Activated CD8-positive, alpha-beta memory T cell treated with anti-CD3 and anti-CD28 coated beads, Interleukin-2, amount 50 U/mL, for 48 hours (primary cell): ENCODE results near the gene MRPL51.

Source experiments
- DNase-seq: peaks from one replicate; pipeline ENCODE4 v3.0.0-alpha.2; 2020

Gene MRPL51

DNA sequence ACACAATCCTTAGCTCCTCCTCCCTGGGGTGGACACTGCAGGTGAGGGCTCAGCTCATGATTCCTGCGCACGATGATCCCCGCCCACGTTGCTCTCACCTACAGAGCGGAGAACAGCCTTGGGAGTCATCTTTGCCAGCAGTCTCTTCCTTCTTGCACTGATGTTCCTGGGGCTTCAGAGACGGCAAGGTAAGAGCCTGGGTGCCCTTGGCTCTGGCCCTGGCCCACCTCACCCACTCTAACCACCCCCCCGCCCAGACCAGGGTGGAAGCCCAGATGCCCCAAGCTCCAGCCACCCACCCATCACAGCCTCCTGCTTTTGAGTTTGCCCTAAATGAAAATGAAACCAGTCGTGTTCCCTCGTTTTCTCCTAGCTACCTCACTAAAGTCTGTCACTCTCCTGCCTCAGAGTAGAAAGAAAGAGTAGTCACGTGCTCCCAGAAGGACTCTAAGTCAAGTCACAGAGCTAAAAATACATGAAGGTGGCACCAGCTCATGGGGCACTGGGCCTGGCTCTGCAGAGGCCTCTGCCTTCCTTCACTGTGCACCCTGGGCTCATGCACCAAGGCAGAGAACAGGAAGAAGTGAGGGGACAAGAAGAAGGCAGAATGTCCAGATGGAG, 32.2 kb downstream of the MRPL51 start:
- DNase-seq, result peak; percentile 69

DNA sequence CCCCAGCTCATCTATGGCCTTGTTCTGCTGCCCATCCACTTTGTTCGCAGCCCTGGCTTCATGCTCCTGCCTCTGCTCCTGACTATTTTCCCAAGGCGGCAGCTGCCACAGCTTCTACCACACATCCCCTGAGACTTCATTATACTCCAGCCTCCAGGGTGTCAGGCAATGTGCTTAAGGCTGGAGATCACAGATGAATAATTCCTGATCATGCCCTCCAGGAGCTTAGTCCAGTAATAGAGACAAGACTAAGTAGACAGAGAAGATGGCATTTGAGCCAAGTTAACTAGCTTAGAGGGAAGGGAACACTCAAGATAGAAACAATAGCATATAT, 34.1 kb downstream of the MRPL51 start:
- DNase-seq, result no peak

DNA sequence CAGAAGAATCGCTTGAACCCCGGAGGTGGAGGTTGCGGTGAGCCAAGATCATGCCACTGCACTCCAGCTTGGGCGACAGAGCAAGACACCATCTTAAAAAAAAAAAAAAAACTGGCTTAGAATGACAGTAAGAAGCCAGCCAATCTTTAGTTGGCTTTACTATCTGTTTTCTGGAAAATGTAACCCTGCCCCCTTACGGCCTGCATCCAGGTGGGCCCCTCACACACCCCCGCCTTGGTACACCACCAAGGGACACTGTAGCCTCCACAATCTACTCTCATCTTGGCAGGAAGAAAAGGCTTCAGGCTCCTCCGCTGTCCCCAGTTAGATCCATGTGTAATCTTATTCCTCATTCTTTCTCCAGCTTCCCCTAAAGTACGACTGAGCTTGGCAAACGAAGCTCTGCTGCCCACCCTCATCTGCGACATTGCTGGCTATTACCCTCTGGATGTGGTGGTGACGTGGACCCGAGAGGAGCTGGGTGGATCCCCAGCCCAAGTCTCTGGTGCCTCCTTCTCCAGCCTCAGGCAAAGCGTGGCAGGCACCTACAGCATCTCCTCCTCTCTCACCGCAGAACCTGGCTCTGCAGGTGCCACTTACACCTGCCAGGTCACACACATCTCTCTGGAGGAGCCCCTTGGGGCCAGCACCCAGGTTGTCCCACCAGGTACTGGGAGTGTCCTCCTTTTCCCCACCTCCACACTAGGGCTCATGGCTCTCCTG, 34.6 kb downstream of the MRPL51 start:
- no peak for DNase-seq

DNA sequence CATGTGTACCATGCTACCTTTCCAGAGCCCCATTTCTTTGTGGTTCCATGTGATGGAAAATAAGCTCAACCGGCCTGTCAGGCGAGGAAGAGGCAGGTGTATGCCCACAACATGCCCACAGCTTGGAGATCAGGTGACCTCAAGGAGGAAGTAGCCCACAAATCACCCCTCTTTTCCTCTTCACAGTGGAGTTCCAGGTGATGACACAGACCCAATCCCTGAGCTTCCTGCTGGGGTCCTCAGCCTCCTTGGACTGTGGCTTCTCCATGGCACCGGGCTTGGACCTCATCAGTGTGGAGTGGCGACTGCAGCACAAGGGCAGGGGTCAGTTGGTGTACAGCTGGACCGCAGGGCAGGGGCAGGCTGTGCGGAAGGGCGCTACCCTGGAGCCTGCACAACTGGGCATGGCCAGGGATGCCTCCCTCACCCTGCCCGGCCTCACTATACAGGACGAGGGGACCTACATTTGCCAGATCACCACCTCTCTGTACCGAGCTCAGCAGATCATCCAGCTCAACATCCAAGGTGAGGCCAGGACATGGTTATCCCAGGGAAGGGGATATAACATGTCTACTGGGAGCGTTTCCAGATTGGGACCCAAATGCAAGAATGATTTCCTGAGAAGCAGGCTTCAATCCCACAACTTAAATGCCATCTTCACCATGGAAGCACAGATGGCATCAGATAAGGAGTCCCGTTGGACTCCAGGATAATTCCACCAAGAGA, 35.7 kb downstream of the MRPL51 start:
- no peak for DNase-seq

DNA sequence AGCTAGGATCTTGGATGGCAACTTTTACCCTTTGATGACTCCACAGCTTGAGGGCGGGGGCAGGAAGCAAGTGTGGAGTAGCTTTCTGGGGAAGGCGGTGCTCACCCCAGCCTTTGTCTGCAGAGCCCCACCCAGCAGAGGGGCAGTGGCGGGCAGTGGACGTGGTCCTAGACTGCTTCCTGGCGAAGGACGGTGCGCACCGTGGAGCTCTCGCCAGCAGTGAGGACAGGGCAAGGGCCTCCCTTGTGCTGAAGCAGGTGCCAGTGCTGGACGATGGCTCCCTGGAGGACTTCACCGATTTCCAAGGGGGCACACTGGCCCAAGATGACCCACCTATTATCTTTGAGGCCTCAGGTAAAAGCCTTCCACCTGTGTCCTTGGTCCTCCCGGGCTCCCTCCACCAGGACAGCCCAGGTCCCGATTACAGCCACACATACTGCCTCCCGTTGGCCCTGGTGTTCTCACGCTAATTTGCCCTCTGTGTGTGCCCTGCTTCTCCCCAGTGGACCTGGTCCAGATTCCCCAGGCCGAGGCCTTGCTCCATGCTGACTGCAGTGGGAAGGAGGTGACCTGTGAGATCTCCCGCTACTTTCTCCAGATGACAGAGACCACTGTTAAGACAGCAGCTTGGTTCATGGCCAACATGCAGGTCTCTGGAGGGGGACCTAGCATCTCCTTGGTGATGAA, 40.0 kb downstream of the MRPL51 start:
- no peak for DNase-seq

DNA sequence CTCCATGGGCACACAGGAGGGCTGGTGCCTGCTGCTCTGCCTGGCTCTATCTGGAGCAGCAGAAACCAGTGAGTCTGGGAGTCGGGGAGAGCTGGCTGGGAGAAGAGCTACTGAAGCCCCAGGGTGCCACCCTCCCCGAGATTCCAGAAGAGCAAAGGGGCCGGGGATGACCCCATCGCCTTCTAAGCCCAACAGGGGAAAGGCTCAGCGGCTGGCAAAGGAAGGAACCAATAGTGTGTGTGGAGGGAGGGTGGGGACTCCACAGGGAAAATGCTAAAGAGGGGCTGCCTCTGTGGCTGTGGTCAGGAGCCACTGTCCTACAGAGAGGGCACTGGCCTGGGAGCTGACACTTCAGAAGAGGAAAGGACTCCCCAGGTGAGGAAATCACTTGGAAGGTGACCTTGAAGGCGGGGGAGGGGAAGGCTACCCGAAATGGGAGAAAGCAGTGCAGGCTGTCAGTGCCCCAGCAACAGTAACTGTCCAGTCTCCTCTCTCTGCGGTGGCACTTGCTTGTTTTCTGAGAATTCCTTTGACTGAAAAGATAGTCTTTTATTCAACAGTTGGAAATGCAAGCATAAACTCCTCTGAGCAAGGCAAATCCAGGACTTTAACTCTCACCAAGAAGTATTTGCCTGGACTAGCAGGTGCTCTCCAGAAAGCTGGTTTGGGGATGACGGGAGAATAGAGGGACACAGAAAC, 40.7 kb downstream of the MRPL51 start:
- peak; percentile 70 for DNase-seq

DNA sequence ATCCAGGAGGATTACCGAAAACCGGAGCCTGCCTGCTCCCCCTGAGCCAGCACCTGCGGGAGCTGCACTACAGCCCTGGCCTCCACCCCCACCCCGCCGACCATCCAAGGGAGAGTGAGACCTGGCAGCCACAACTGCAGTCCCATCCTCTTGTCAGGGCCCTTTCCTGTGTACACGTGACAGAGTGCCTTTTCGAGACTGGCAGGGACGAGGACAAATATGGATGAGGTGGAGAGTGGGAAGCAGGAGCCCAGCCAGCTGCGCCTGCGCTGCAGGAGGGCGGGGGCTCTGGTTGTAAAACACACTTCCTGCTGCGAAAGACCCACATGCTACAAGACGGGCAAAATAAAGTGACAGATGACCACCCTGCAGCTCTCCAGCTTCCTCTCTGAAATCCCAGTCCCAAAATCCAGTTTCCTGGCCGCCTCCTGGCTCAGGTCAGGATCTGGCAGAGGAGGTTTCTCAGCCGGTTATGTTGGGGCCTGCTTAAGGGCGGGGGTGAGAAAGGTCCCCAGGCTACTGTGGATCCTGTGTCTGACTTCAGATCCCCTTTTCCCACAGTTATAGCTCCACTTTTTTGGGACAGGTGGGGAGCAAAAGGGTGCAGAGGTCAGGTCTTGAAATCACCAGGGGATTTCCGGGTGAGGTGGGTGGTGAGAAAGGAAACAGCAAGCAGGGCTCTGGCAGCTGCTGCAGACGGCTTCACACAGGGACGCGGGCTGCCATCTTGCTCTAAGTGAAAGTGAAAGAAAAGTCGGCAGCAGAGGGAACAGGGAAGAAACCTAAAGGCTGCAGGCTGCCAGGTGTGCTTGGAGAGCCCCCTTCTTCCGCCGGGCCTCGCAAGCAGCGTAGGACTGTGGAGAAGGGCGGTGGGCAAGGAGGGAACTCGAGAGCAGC, 41.5 kb downstream of the MRPL51 start, which contains the start of gene TAPBPL:
Gene TAPBPL, plus strand, starts transcription at position 695 of the 897 bp plus-strand sequence. CDS start 207 bp downstream, outside the sequence.
- DNase-seq, result peak; percentile 83

DNA sequence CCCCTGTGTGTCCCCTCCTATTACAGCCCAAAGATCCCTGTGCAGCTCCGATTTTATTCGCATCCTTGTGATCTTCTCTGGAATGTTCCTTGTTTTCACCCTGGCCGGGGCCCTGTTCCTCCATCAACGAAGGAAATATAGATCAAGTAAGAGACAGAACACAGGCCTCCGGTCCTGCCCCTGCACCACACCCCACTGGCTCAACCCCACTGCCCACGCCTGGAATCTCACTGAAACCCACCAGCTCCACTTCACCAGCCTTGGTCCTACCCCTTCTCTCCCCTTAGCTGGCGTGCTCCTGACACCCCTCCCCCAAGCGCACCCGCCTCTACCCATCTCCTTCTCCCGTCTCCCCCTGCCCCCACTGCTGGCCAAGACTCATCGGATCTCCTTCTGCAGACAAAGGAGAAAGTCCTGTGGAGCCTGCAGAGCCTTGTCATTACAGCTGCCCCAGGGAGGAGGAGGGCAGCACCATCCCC, 42.2 kb downstream of the MRPL51 start:
- DNase-seq, result peak; percentile 72

DNA sequence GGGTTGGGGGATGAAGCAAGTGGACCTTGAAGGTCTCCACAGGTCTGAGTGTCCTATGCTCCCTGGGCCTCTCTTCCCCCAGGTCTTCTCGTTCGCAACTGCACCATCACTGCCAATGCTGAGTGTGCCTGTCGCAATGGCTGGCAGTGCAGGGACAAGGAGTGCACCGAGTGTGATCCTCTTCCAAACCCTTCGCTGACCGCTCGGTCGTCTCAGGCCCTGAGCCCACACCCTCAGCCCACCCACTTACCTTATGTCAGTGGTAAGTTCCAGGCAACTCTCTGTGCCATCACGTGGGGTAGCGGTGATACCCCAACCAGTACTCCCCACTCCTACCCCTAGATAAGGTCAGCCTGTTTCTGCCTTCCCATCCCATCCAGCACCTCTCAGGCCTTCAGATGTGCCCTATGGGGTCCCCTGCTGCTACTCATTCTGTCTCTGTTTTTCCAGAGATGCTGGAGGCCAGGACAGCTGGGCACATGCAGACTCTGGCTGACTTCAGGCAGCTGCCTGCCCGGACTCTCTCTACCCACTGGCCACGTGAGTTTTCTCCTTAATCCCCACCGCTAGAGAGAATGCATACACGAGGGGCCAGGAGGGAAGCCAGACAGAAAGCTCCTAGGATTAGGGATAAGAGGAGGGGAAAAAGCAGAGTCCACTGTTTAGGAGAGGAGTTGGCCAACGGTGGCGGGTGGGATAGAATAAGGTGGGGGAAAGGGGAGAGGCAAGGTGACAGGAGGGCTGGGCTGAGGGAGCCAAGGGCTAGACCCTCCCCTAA, 42.8 kb downstream of the MRPL51 start:
- DNase-seq, result peak; percentile 55

DNA sequence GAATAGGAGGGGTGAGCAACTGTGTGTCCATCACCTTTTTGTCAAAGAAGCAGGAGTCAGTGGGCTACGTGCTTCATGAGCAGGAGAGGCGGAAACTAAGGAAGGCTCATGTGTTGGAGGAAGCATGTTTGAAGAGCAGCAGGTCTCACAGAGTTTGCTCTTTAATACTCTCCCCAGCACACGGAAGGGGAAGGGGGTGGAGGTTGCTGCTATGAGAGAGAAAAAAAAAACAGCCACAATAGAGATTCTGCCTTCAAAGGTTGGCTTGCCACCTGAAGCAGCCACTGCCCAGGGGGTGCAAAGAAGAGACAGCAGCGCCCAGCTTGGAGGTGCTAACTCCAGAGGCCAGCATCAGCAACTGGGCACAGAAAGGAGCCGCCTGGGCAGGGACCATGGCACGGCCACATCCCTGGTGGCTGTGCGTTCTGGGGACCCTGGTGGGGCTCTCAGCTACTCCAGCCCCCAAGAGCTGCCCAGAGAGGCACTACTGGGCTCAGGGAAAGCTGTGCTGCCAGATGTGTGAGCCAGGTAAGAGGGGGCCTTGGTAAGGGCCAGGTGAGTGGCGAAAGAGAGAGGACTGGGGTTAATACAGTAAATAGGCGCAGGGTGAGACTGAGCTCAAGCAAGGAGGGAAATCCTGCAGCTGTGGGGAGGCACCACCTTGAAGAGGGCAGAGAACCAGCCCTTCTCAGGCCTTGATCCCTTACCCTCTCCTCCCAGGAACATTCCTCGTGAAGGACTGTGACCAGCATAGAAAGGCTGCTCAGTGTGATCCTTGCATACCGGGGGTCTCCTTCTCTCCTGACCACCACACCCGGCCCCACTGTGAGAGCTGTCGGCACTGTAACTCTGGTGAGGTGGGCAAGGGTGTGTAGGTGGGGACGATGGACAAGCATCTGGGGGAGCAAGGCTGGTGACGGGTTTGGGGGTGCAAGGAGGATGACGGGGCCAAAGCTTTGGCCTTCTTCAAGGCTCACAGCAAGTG, 48.1 kb downstream of the MRPL51 start, which contains the start of gene CD27:
Gene CD27, plus strand, starts transcription at position 252 of the 985 bp plus-strand sequence. Its CDS starts 141 bp downstream, at position 393.
- peak; percentile 61 for DNase-seq

DNA sequence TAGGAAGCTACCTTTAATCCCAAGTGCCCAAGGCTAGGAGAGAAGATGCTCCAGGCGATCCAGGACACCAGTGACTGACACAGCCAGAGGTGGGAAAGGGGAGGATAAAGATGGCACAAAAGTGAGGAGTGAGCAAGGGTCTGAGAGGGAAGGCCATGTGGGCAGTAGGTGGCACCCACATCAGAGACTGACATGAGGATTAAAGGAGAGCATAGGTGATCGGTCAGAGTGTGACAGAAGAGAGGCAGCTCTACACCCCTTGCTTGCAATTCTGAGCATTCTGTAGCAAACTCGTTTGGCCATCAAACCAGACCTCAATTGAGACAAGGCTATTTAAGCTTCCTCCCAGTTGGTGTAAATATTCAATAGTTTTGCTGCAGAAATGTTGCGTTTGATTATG, 49.0 kb downstream of the MRPL51 start:
- peak; percentile 58 for DNase-seq

DNA sequence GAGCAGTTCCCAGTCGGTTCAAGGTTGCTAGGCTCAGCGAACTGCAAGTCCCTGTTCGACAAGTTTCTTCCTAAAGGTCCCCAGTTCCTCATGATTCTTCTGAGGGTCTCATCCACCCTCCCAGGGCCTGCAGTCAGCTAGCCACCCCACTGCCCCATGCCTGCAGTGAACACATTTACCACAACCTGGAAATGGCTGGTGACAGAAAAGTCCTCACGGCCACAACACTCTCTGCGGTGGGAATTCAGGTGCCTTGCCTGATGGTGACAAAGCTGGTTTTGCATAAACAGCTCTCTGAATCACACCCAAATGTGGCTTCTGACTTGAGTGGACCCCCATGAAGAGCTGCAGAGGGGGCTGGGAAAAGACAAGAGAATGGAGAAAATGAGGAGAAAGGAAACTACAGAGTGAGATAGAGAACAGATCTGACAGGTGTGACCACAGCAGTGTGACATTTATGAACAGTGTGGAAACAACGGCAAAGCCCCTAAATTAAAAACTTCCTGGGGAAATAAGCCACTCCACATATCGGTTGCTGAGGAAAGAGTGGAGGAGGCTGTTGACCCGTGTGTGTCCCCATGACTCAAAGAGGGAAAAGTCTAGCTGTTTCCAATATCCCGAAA, 49.6 kb downstream of the MRPL51 start:
- DNase-seq, result peak; percentile 72

DNA sequence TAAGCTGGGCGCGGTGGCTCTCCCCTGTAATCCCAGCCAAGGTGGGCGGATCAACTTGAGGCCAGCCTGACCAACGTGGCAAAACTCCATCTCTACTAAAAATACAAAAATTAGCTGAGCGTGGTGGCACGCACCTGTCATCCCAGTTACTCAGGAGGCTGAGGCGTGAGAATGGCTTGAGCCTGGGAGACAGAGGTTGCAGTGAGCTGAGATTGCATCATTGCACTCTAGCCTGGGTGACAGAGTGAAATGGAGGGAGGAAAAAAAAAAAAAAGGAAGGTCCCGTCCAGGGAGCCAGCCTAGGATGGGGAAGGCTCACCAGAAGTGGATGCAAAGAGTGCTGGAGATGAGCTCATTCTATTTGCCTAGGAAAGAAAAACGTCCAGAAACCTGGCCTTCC, 50.2 kb downstream of the MRPL51 start:
- peak; percentile 49 for DNase-seq
